GM18951 (cell line): ENCODE measurements around the gene CDH4.

Experiments
- POLR2A ChIP-seq: IDR thresholded peaks from 4 replicates; pipeline ENCODE4 v1.6.1; 2011; ENCODE audit warnings: mild to moderate bottlenecking; ENCODE audit not compliant: insufficient read length, insufficient read depth; ENCODE audit errors: extremely low read depth
- in situ Hi-C: fragments of 300-500 bp; cut with MboI; formaldehyde crosslinking; loops from one replicate; pipeline ENCODE4 v1.12.0; 2022; ENCODE audit warnings: low sequenced_read_pairs, mixed read lengths, inconsistent platforms; ENCODE audit not compliant: unreplicated experiment

CDH4 gene

GRCh38 chr20:61948586-61949362 is 696.7 kb downstream of the CDH4 start:
- in situ Hi-C loops, result no loop called here

GRCh38 chr20:61949363-61949713 is 697.3 kb downstream of the CDH4 start:
- in situ Hi-C loops, result no loop called here
- TF ChIP-seq POLR2A, result no peak

More at GRCh38 chr20:61948586-61949362, 696.7 kb downstream of the CDH4 start:
- TF ChIP-seq POLR2A, result no peak

GRCh38 chr20:61949714-61950640 is 697.9 kb downstream of the CDH4 start:
- in situ Hi-C loops, result no loop called here
- TF ChIP-seq POLR2A, result no peak

GRCh38 chr20:61950641-61951071 is 698.6 kb downstream of the CDH4 start:
- in situ Hi-C loops, result no loop called here
- no peak for TF ChIP-seq POLR2A

- in situ Hi-C loops, result no loop called here
- TF ChIP-seq POLR2A, result no peak
These were observed 699.9 kb downstream of the CDH4 start for GRCh38 chr20:61951695-61952533.

GRCh38 chr20:61953037-61954021 is 701.3 kb downstream of the CDH4 start:
- TF ChIP-seq POLR2A, result no peak
- in situ Hi-C loops, result no loop called here

- in situ Hi-C loops, result no loop called here
- TF ChIP-seq POLR2A, result no peak
These were observed 702.4 kb downstream of the CDH4 start for GRCh38 chr20:61954276-61955021.

GRCh38 chr20:61955668-61956395 is 703.8 kb downstream of the CDH4 start:
- in situ Hi-C loops, result no loop called here
- TF ChIP-seq POLR2A, result no peak

- in situ Hi-C loops, result no loop called here
- TF ChIP-seq POLR2A, result no peak
These were observed 704.6 kb downstream of the CDH4 start for GRCh38 chr20:61956396-61957342.
